HG03460 (cell line): ENCODE data around the gene SERPINA10.
"Not testable (repeated sequence)": the region's sequence is repeated elsewhere in the genome, so short reads cannot be mapped to it uniquely, and the experiment has no call there.

ENCODE experiments used
- ATAC-seq: cut with Tn5 transposase; IDR thresholded peaks from one replicate; pipeline ENCODE4 v1.9.1; 2021; ENCODE audit not compliant: unreplicated experiment

Gene SERPINA10

DNA sequence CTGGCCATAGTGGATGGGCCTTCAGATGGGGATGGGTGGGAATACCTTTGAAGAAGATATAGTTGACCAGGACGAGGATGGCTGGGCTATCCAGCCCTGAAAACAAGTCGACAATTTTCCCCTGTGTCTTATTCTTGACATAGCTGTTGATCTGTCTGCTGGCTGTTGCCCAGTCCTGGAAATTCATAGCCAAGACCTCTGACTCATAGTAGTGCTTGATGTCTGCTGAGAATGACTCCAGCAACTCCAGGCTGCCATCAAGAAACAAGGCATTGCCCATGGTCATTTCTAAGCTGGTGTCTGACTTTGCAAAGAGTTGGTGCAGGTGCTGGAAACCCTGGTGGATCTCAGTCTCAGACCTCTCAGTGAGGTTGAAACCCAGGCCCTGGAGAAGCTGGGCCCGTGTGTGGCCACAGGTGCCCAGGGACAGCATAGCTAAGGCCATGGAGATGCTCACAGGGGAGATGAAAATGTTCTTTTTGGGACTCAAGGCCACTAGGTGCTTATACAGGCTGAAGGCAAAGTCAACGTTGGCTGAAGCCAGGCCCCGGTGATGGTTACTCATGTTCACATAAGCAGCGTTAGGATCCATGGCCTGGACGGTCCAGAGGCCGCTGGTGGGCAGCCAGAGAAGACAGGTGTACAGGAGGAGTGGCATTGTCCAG is 21.1 kb upstream of the SERPINA10 start:
- ATAC-seq, result no peak

DNA sequence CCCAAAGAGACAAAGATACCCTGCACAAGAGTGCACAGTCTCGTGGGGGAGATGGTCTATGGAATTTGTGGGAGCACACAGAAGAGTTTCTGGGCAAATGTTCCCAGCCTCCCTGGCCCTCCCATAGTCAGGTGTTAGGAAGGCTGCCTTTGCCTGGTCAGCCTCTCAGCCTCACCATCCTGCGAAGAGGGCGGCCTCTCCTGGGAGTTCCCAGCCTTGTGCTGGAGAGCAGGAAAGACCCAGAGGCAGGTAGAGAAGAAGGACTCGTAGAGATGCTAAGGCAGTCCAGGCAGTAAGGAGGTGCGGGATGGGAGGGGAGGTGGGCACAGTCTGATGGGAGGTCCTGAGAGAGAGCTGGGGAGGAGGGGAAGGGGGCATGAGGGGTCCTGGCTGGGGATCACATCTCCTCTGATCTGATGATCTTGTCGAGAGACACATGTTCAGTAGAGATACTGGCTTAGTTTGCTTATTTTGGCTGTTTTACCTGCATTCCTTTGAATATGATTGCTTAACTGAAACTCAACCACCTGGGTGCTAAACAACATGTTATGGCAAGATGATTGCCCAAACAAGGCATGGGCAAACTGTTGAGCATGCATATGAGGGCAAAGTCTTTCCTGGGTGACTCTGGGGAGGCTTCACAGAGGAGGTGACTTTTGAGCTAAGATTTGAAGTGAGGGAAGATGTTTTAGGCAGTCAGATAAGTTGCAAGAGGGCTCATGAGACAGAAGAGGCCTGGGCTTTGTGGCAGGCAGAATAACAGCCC is 19.6 kb upstream of the SERPINA10 start:
- ATAC-seq, result no peak

DNA sequence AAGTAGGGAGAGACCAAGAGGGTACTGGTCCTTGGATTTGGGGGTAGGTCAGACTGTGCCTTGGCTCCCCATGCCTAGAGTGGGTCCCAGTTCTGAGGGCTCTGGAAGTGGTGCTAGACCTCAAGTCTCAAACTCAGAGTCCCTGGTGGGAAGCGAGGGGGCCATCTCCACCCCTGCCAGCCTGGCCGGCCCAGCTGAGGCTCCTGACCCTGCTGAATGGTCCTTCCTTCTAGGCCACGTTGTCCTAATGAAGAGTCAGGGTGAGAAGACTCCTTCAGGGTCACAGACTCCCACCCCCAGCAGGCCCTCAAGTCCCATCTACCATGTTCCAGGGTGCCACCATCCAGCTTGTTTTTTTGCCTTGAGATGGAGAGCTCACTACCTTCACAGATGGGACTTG is 17.2 kb upstream of the SERPINA10 start:
- no peak for ATAC-seq

DNA sequence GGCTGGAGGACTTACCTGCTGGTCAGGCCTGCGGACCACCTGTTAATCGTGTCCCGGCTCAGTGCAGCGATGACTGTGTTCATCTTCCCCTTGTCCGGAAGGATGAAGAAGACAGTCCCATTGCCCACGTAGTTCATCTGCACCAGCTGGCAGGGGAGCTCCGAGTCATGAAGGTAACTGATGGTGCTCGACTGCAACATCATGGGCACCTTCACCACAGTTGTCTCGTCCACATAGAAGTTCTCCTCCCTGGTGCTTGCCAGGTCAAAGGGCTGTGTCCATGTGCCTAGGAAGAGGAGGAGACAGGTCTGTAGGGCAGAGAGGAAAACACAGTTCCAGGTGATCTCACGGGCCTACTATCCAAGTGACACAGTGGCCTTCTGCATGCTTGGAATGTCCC is 16.7 kb upstream of the SERPINA10 start:
- no peak for ATAC-seq

DNA sequence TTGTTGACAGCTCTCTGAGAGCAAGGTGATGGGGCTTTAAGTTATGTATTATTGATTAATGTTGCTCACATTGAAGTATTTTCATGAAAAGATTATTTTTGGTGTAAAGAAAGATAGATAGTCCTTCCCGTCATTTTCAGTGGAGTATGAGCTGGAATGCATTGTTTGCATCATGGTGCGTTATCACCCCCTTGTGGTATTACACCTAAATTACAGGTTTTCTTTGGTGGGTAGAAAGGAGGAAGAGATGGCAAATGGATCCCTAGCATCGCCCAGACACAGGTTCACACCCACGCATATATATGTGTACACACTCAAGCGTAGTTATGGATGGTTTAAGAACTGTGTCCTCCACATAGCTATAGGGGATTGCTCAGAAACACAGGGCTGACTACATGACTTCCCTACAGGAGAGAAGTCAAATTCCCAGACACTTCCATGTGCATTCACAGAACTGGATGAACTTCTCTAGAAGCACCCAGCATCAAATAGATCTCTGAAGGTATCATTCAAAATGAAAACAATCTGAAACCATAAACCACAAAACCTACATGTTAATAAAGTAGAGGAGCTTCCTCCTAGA is 14.4 kb upstream of the SERPINA10 start:
- ATAC-seq, result no peak

DNA sequence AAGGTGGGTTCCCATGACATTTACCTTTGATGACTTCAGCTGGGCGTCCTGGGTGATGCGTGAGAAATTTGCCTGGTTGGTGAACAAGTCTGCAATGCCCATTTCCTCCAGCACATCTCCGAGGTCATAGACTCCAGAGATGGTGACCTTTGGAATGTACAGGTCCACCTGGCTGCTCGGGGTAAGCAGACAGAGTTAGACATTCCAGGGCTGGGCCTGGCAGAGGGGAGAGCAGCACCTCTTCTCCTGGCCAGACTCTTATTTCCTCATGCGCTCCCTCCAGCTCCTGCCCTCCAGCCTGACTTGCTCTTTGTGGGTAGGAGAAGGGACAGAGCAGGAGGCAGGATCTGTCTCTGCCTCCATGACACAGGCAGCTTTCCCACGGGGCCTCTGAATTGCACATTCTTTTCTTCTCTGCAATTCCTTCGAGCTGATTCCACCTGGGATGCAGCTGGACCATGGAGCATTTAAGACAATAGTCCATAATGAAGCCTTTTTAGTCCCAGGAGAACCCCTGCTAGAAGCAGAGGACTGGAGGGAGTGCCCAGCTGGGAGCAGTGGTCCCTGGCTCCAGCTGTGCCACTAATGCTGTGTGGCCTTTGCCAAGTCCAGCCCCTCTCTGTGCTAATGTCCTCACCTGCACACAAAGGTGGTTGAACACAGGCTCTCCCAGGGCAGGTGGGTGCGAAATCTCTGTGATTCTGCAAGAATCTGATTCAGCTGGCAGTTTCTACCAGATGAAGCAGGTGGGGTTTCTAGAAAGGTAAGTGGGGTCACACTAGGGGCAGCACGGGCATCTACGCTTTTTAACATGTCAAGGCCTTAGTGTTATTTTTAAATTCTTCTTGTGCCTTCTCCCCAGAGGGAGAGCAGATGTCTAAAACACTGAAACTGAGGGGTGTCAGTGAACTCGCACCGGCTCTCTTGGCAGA is 13.2 kb upstream of the SERPINA10 start:
- ATAC-seq, result no peak

DNA sequence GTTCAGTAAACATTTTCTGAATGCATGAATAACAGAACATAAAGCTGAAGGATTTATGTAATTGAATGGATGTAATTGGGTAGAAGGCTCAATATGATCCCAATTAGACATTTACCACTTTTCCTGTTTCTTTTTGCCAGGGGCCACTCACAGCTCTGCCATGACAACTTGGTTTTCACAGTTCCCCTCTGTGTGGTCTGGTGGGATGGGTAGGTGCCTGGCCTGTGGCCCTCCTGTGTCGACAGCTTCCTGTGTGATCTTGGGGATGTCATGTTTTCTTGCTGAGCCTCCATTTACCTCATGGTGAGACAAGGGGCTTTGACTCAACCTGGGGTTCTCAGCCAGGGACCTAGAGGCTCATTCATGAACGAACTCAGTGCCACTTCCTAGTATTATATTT is 12.6 kb upstream of the SERPINA10 start:
- no peak for ATAC-seq

DNA sequence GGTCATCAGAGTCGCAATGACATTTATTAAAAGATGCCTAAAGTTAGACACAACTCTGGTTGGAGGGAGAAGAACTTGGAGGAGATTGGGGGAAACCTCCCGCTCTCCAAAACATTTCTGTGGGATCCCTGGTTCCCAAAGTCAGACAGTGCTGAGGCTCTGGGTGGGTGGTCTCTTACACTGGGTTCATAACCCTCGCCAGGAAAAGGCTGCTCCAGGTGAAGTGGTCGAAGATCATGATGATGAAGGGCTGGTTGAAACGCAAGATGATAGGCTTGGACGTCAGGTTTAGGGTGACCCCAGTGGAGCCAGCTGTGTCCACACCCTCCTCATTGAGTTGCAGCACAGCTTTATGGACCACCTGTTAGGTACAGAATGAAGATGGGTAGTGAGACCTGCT is 11.2 kb upstream of the SERPINA10 start:
- ATAC-seq, result no peak

DNA sequence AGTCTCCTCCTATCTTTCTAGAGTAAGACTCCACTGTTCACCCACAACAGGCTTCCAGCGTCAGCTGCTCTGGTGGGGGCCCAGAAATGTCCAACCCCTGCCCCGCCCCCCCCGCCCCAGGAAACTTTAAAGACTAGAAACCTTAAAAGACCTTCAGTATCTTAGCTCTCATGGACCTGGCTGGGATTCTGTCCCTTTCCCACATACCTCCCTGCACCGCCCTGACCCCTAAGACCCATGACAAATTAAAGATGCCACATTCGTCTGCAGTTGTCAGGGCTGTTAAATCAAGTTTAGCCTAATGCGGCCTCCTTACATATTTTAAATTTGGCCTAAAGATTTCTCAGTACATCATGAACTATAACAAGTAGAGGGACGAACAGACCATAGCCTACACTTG is 10.0 kb upstream of the SERPINA10 start:
- ATAC-seq, result no peak

DNA sequence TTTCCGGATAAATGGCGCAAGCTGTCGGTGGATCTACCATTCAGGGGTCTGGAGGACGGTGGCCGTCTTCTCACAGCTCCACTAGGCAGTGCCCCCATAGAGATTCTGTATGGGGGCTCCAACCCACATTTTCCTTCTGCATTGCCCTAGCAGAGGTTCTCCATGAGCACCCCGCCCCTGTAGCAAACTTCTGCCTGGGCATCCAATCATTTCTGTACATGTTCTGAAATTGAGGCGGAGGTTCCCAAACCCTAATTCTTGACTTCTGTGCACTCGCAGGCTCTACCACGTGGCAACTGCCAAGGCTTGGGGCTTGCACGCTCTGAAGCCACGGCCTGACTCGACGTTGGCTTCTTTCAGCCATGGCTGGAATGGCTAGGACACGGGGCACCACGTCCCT is 5.1 kb upstream of the SERPINA10 start:
- no peak for ATAC-seq

DNA sequence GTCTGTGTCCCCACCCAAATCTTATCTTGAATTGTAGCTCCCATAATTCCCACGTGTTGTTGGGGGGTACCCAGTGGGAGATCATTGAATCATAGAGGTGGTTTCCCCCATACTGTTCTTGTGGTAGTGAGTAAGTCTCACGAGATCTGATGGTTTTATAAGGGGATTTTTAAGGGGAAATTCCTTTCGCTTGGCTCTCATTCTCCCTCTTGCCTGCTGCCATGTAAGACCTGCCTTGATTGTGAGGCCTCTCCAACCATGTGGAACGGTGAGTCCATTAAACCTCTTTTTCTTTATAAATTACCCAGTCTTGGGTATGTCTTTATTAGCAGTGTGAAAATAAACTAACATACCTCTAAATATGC is 3.1 kb upstream of the SERPINA10 start:
- ATAC-seq, result not testable (repeated sequence)

DNA sequence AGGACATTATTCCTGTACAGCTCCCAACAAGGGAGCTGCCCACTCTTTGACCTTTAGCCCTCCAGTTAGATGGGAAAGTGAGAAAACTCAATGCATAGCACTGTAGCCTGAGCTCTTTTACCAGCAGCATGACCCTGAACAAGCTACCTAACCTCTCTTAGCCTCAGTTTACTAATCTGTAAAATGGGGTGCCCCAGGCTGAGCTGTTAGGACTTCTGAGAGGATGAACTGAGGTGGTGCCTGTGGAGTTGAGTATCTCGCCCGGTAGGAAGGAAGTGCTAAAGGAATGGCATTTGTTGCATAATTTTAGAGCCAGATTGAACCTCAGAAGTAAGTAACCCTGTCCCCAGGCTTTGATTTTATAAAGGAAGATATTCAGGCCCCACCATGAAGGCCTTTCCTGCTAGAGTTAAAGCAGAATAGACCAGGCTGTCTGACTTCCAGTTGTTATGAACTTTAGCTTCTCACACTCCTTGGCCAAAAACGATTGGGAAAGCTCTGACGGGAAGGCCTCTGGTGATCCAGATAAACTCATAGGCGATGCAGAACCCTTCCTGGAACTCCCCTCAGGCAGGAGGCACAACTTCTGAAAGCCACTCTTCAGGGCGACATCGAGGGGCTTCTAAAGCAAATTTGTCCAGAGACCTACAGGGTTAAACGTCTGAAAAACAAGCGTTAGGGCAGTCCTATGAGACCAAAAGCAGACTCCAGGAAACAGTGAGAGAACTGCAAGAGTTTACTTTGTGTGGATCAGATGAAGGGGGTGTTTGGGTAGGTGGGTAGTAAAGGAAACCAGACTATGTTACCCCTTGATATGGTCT is 2.5 kb upstream of the SERPINA10 start:
- ATAC-seq, result no peak

DNA sequence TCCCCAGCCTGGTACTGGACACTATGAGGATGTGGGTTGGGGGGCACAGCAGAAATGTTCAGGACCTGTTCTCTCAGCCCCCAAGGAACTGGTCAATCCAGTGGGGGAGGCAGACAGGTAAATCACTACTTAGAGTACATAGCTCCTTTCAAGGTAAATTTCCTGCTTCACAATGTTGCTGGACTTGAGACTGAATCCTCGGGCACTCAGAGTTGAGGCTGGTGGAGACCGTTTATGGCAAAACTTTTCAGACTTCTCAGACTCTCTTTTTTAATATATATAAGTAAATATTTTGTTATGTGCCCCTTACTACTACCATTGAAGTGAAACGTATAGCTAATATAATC is 483 bp upstream of the SERPINA10 start:
- no peak for ATAC-seq

DNA sequence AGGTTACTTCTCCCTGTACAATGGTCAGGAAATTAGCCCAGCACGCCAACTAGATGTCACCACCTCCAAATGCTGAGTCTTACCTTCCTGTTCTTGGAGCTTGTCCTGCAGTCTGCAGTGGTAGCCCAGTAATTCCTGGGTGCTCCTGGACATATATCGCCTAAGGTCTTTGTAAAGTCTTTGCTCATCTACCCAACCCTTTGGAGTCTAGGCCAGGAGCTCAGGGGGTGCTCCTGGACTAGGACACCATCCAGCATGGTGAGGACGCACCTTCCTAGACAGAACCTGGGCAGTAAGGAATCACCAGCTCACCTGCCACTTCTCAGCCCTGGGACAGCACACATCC is 569 bp downstream of the SERPINA10 start:
- no peak for ATAC-seq

DNA sequence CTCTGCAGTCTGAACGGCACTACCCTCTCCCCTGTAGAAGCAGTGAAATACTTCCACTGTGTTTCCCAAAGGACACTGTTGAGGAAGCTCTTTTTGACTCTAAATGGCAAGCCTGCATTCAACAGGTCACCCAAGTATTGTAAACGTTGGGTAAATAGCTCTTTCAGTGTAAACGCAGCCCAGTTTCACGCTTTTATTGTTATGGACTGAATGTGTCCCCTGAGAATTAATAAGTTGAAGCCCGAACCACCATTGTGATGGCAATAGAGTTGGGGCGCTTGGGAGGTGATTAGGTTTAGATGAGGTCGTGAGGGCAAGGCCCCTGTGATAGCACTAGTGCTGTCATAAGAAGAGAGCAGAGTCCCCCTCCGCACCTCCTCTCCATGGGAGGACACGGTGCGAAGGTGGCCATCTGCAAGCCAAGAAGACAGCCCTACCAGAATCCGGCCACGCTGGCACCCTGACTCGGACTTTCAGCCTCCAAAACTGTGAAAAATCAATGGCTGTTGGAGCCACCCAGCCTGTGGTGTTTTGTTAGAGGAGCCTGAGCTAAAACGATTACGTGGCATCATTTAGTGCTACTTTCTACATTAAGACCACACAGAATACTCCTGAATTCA is 1.1 kb downstream of the SERPINA10 start:
- no peak for ATAC-seq

DNA sequence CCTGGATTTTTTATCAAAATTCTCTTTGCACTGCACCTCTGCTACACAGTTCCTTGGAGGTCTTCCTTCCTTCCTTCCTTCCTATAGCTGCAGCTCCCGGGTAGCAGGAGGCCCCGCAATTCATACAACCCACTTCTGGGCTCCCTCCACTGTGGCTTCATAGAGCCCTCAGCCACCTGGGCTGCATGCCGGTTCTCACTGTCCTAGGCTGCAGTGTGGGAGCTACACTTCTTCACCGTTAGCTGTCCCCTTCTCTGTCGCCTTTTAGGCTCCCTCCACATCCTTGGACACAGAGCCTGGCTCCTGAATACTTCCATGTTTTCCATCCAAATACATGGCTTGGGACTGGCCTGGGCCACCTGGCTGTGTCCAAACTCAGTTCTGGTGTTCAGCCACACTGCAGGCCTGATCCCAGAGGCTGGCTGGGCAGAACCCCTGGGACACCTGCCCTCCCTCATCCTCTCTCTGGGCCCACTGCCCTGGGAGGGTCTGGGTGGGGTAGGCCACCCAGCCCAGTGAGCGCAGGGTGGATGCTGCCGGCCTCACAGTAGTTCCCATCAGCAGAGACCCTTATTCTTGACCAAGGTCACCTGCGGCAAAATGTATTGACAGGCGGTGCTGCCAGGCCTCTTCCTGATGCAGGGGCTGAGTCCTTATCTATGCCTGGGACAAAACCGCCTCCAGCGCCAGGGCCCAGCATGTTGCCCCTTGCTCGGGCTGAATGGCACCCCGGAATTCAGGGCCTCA is 1.7 kb downstream of the SERPINA10 start:
- no peak for ATAC-seq

DNA sequence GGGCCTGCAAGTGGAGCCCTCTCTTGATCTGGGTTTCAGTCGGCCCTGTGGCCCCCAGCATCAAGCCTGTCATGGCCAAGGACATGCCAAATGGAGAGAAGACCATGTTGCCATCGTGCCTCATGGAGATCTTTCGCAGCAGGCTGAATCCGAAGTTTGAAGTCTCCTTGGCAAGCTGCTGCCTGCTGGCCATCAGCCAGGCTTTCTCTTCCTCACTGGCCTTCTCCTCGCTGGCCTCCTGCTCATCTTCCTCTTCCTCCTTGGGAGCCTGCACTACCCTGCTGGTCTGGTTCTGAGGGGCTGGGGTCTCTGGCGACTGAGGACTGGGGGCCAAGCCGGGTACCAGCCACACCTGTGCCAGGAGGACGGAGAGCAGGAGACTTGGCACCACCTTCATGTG is 2.9 kb downstream of the SERPINA10 start:
- no peak for ATAC-seq

DNA sequence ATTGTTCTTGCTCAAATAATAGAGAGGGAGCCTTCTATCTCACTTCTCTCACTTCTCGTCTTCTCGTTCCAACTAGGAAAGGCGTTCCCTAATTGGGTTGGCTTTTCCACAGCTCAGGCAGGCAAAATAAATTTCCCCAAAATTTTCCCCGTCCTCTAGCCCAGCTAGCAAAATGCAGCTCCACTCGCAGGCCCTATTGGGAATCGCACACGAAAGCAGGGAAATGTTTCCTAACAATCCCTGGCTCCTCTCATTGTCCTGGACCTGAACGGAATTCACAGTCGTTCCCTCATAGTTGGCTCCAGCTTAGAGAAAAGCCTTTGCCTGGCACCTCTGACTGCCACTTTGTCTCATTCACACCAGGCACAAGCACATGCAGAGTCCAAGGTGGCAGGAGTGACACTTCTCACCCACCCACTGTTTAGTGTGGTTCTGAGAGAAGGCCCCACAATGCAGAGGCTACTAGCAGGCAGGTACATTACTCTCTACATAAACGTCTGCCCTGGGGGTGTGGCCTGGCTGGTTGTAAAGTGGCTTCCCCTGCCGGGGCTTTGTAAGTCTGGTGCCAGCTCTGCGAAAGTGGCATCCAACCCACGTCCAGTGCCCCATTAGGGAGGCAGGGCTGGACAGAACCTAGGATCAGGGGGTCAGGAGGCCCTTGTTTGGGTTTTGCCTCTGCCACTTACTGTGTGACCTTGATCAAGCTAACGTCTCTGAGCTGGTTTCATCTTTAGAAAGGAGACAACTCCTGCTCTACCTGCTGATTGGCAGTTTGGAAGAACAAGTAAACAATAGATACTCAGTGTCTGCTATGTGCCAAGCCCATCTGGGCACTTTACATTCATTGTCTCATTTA is 4.2 kb downstream of the SERPINA10 start:
- ATAC-seq, result no peak

DNA sequence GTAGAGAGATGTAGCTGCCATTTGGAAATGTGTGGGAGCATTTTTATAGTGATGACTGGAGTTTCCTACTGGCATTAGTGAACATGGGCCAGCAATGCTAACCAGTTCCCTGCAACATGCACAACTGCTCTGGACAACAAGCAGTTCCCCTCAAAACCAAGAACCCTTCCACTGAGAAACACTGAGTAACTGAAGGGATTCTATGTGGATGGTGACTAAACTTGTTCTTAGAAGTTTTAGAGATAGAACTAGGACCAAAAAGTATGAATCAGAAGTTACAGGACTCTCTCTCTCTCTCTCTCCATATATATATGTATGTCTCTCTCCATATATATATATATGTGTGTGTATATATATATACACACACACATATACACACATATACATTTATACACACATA is 7.9 kb downstream of the SERPINA10 start:
- no peak for ATAC-seq
